NCI-H2171 treated with DMSO at 0.1 percent for 48 hours (cell line): ENCODE results near the gene TRIO.
A peak's percentile ranks its signal among the peaks of the same experiment; 100 is the strongest.

Experiments used
- DNase-seq: peaks from one replicate; lab custom pipeline; 2025; lab: John Stamatoyannopoulos, UW

The TRIO gene

GRCh38 chr5:14438195-14438606 is 295.1 kb downstream of the TRIO start:
- no peak for DNase-seq

- DNase-seq: peak; percentile 69
These were observed 296.1 kb downstream of the TRIO start for GRCh38 chr5:14439087-14439871.

GRCh38 chr5:14440223-14440581 is 297.1 kb downstream of the TRIO start:
- no peak for DNase-seq

- peak; percentile 93 for DNase-seq
These were observed 297.7 kb downstream of the TRIO start for GRCh38 chr5:14440582-14441431.

GRCh38 chr5:14441641-14442040 is 298.5 kb downstream of the TRIO start:
- no peak for DNase-seq

GRCh38 chr5:14442536-14442935 is 299.4 kb downstream of the TRIO start:
- DNase-seq: no peak

GRCh38 chr5:14443671-14444093 is 300.5 kb downstream of the TRIO start:
- peak; percentile 21 for DNase-seq

- DNase-seq: no peak
These were observed 301.0 kb downstream of the TRIO start for GRCh38 chr5:14444161-14444560.

GRCh38 chr5:14445013-14445412 is 301.9 kb downstream of the TRIO start:
- DNase-seq: no peak

- no peak for DNase-seq
These were observed 302.6 kb downstream of the TRIO start for GRCh38 chr5:14445576-14446290.

GRCh38 chr5:14447958-14448911 is 305.1 kb downstream of the TRIO start:
- peak; percentile 73 for DNase-seq

GRCh38 chr5:14449052-14449661 is 306.0 kb downstream of the TRIO start:
- peak; percentile 73 for DNase-seq

- no peak for DNase-seq
These were observed 306.9 kb downstream of the TRIO start for GRCh38 chr5:14450018-14450524.

GRCh38 chr5:14450742-14451141 is 307.6 kb downstream of the TRIO start:
- DNase-seq: no peak

GRCh38 chr5:14451871-14452270 is 308.7 kb downstream of the TRIO start:
- DNase-seq: no peak

GRCh38 chr5:14452685-14453454 is 309.7 kb downstream of the TRIO start:
- peak; percentile 53 for DNase-seq

- no peak for DNase-seq
These were observed 310.3 kb downstream of the TRIO start for GRCh38 chr5:14453481-14453880.

GRCh38 chr5:14455814-14456321 is 312.7 kb downstream of the TRIO start:
- no peak for DNase-seq

GRCh38 chr5:14457476-14457875 is 314.3 kb downstream of the TRIO start:
- DNase-seq: peak; percentile 97

GRCh38 chr5:14458414-14458813 is 315.3 kb downstream of the TRIO start:
- peak; percentile 72 for DNase-seq
